NCI-H460 (cell line): ENCODE results near the gene INPP5A. TPM values are rescaled to one million over a fixed set of nuclear protein-coding genes. Genes with fewer than 3 reads are reported as not detected.
"Not testable (repeated sequence)": the region's sequence is repeated elsewhere in the genome, so short reads cannot be mapped to it uniquely, and the experiment has no call there.

Source experiments
- DNase-seq: peaks from one replicate; pipeline ENCODE4 v3.0.0-alpha.2; 2016; ENCODE audit warnings: low read depth; ENCODE audit errors: extremely low read depth
- total RNA-seq: library from RNA; depleted of rRNA; stranded (reverse); fragments of >200 nt; shearing (Covaris generic); gene quantifications from 2 replicates; pipeline ENCODE4 v1.2.3, GENCODE V29; 2014

The INPP5A gene
- total RNA-seq, 1 experiment from 2014 or later = 13.1 TPM

- DNase-seq = no peak
Measured at GRCh38 chr10:132667342-132668047, 129.9 kb downstream of the INPP5A start.

DNA sequence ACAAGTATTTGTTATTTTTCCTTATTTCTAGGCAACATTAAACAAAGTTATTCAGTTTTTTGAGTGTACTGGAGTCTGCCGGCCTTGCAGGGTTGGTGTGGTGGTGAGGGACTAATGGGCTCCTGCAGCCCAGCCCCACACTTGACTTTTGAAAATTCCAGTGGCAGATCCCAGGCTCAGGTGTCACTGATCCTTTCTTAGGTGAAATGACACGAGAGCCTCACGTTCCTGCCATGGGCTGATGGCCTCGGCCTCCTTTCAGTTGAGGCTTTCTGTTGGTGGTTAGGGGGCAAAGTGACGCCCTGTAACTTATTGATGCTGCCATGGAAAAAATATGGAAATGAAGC, 130.4 kb downstream of the INPP5A start:
- DNase-seq = no peak

DNA sequence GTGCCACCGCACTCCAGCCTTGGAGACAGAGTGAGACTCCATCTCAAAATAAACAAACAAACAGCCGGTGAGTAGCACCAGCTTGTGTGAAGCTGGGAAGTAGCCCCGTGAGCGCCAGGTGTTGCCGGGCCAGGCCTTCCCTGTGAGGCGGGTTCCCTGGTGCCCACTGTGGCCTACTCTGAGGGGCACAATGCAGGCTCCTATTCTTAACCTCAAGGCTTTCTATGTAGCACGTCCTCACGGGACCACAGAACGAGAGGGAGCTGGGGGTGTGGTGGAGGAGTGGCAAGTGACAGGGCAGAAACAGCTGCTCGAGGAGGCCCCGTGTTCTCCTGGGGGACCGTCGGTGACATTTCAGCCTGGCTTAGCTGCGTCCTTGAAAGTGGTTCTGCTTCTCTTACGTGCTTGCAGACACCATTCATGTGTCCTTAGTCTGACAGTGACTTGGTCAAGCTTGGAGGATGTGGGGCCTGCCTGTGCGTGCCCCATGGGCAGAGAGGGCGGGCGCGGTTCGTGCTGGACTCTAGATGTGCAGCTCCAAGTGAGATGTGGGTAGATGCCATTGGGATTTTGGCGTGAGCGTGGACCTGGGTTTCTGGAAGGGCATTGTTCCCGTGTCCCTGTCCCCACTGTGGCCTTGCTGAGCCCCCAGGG, 131.7 kb downstream of the INPP5A start:
- DNase-seq = no peak

DNA sequence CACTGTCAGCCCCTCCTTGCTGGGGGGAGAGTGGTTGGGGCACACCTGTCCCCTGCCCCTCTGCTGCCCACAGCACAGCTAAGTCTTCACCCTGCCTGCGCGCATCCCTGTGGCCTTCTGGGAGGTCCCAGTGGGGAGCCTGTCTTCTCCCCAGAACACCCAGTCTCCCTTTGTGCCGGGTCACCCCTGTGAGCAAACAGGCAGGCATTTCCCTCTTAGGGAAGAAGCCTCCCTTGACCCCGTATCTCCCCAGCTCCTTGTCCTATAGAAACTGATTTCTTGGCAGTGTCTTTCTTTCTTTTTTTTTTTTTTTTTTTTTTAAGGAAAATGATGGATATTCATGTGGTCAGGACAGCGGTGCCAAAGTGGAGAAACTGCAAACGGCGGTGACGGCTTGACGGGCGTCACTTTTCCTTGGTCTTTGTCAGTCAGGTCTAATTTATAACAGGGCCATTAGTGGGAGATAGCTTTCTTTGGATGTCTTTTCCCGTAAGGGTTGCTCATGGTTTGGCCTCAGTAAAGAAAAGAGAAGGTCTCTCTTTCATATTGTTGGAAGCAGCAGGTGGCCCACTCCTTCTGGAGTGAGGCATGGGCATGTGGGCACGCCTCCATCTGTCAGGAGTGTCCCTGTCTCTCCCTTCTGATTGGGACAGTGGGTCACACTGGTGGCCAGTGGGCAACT, 133.1 kb downstream of the INPP5A start:
- DNase-seq = no peak

- DNase-seq = no peak
Measured at GRCh38 chr10:132671228-132672154, 133.9 kb downstream of the INPP5A start.

DNA sequence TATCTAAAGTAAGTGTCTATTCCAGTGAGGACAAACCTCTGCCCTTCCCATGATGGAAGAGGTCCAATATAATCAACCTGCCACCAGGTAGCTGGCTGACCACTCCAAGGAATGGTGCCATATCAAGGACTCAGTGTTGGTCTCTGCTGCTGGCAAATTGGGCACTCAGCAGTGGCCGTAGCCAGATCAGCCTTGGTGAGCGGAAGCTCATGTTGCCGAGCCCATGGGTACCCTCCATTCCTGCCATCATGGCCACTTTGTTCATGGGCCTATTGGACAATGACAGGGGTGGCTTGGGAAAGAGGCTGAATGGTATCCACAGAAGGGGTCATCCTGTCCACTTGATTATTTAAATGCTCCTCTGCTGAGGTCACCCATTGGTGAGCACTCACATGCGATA, 136.2 kb downstream of the INPP5A start:
- DNase-seq = not testable (repeated sequence)

GRCh38 chr10:132674311-132674710, 136.7 kb downstream of the INPP5A start:
- no peak for DNase-seq

DNA sequence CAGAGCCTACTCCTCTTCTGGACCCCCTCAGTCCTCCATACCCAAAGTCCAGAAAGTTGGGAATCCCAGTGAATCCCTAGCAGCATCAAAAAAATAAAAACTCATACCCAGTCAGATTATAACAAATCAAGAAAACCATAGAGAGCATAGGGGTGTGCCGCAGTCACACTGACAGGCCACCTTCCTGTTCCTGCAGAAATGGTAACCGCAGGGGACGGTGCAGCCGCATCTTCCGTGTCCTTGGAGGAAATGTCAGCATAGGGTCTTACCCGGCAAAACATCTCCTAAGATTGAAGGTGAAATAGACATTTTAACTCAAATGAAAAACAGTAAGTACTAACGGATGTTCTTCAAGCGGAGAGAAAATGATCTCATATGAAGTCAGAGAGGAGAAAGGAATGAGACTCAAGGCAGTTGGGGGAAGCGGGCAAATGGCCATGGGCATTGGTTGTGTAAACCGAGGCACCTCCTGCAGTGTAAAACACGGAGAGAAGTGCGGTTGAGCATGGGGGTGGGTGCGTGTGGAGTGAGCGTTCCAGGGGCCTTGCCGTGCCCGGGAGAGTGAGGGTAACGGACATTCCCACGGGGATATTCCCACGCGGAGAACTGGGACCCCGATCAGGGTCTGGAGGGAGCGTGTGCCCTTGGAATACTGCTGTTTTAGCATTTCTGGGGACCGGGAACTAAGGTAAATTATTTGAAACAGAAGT, 137.6 kb downstream of the INPP5A start:
- no peak for DNase-seq

DNA sequence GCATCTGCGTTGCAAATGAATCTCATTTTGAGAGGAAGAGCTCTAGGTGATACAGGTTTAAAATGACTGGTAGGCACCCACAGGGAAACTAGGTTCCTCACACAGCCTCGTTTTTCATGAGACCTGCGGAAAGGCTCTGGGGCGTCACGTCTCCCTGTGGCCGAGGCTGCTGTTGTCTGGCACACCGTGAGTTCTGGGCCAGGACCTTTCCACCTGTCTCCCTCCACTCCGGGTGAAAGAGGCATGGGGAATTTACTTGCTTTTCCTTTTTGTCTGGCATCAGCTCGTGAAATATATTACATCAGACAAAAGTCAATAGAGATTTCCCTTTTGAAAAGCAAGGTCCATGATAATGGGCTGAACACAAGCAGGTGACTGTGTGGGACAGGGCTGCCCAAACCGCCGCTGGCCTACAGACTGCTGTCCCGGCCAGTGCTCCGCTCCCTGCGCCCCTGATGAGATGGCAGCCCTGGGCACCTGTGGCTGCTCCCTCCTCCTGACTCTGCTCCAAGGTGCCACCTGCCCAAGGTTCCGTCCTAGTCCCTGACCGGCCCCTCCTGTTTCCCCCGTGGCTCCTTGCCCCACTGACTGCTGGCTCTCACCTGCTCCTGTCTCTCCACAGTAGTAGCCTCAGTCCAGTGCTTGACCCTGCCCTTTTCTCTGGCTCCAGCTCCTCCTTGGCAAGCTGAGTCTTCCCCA, 138.8 kb downstream of the INPP5A start:
- DNase-seq = no peak

DNA sequence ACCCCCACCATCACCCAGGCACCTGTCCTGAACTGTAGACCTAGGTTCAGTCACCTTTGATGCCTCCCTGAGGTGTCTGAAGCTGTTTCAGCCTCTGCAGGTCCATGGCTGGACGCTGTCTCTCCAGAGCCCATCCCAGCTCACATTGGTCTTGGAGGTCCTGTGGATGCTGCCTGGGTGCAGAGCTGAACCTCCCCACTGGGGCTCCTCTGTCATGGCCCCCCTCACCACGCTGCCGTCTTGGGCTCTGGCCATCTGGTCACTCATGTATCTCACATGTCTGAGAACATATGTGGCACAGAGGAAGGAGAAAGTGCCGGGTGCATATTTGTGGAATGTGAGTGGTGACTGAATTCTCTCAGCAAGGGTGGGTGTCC, 139.5 kb downstream of the INPP5A start:
- no peak for DNase-seq

DNA sequence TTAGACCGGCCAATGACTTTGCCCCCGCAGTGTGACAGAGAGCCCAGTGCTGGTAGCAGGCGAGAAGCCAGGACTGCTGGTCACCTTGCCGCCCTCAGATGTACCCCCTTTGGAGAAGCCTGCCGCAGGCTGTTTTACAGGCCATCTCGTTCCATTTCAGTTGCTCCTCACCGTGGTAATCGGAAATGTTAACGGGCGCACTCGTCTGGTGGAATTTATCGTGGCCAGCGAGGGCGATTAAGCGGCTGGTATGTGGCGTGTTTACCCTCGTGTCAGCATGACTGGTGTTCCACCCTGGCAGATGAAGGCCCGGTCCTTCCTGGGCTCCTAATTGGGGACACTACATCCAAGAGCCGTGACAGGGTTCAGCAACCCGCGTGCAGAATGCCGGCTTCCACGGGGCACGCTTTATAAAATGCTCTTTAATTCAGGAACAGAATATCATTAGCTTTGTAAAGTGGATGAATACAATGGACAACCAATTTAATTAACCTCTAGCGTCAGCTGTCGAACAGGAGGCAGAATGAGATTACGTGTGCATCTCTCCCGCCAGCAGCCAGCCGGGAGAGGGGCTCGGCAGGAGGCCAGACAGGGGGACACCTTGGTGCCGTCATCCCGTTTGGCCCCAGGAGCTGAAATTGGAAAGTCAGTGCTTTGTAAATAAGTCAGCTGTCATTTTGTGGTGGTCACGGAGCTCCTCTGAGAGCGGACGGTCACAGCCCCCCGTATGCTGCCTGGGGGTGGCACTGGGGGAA, 140.1 kb downstream of the INPP5A start:
- no peak for DNase-seq

- no peak for DNase-seq
Measured at GRCh38 chr10:132678436-132679216, 141.0 kb downstream of the INPP5A start.

DNA sequence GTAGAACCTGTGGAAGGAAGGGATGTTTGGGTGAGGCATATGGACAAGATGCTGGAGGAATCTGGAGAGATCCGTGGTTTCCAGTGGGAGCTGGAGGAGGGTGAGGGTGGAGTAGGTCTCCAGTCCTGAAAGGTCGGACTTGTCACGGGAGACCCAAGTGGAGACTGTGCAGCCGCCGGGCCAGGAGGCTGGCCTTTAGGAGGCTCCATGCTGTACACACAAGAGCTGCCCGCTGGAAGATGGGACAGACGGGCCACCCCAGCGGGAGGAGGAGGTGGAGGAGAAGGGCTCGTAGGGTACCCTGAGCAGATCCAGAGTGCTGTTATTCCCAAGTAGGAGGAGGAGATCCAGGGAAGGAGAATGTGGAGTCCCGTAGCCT, 141.6 kb downstream of the INPP5A start:
- DNase-seq = no peak

- no peak for DNase-seq
Measured at GRCh38 chr10:132679640-132680039, 142.1 kb downstream of the INPP5A start.

DNA sequence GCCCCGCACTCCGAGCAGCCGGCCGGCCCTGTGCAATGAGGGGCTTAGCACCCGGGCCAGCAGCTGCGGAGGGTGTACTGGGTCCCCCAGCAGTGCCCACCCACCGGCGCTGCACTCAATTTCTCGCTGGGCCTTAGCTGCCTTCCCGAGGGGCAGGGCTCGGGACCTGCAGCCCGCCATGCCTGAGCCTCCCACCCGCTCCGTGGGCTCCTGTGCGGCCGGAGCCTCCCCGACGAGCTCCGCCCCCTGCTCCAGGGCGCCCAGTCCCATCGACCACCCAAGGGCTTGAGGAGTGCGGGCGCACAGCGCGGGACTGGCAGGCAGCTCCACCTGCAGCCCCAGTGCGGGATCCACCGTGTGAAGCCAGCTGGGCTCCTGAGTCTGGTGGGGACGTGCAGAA, 143.2 kb downstream of the INPP5A start:
- not testable (repeated sequence) for DNase-seq

- DNase-seq = no peak
Measured at GRCh38 chr10:132681858-132682755, 144.5 kb downstream of the INPP5A start.
